ENCODE data around the gene BATF2. TPM values are rescaled to one million over a fixed set of nuclear protein-coding genes. Genes with fewer than 3 reads are reported as not detected.
A peak's percentile ranks its signal among the peaks of the same experiment; 100 is the strongest.

The BATF2 gene
- total and polyA plus RNA-seq, 9 of the 15 experiments (the other 6 are each of a cell fraction or from before 2014, with no cell fraction given), result 1.7 to 8.9 (median 6.4) TPM

DNA sequence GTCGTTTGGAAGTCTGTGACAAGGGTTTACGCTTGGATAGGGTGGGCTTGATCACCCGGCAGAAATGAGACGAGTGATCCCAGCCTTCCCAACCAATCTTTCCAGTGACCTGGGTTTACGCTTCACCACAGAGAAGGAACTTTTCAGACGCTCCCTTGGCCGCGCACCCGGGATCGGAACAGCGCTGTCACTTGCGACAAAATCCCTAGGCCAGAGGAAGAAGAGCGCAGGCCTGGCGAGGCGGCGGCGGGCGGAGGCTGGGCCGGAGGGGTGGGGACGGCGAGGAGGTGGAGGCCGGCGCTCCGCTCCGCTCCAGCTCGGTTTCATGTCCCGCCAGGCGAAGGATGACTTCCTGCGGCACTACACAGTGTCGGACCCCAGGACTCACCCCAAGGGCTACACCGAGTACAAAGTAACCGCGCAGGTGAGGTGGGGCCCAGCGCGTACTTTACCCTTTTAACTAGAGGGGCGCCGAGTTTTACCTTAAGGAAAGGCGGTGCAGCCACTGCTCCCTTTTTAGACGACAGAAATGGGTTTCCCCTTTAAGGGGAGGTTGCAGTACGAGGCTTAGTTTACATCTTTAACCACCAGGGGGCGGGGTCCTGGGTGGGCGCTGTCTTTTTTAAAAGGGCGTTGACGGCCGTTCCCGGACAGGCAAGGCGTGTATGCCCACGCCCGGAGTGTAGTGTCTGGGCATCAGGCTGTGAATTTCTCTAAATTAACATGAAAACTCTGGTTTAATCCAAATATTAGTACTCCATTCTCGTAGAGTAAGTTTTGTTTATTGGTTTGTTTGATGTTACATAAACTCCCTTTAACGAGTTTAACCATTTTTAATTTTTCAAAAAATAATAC lies 30.7 kb upstream of the BATF2 start, which contains the start of gene SNX15 (continued):
- TF ChIP-seq NRF1 (conservative IDR thresholded peaks at IDR 0.05 in 1 of 2, IDR thresholded peaks at IDR 0.05 in 1 of 2) (peak; percentile 85 to 88), NFYB (IDR thresholded peaks at IDR 0.05; ENCODE audit: extremely low read depth, insufficient read length) (no peak), PHF8 (IDR thresholded peaks at IDR 0.05; ENCODE audit: borderline replicate concordance, low read length) (peak; percentile 90), ZNF143 (CRISPR knock-in tag; IDR thresholded peaks at IDR 0.05) (peak; percentile 25; the same call in 1 of the 2 replicates), RCOR1 (IDR thresholded peaks at IDR 0.05; ENCODE audit: borderline replicate concordance in 1 of 2, low read depth in 2 of 2, low read length in 2 of 2) (peak; percentile 9 to 22; a peak in 2 of 4 replicates), SAFB2 (IDR thresholded peaks at IDR 0.05; ENCODE audit: borderline replicate concordance, low read depth, low read length, severe bottlenecking) (no peak), E2F6 (IDR thresholded peaks at IDR 0.05; ENCODE audit: borderline replicate concordance in 1 of 2, extremely low read depth in 1 of 2, insufficient read depth in 1 of 2, insufficient read length in 1 of 2, low read depth in 1 of 2, low read length in 1 of 2, poor library complexity in 1 of 2, severe bottlenecking in 1 of 2) (peak; percentile 86 to 88), FIP1L1 (IDR thresholded peaks at IDR 0.05; ENCODE audit: low read depth, low read length, poor library complexity, severe bottlenecking) (peak; percentile 20), PML (IDR thresholded peaks at IDR 0.05; ENCODE audit: low read length) (0 out of 2 replicates have a peak, but pooled peaks have one; percentile 25), ZNF436 (CRISPR knock-in tag; IDR thresholded peaks at IDR 0.05) (0 out of 2 replicates have a peak, but pooled peaks have one; percentile 34), ETS2 (tag; IDR thresholded peaks at IDR 0.05; ENCODE audit: borderline replicate concordance, poor library complexity, severe bottlenecking) (no peak), CREB1 (IDR thresholded peaks at IDR 0.05) (no peak; the same call in 1 of the 2 replicates), CREB1 (CRISPR knock-in tag; IDR thresholded peaks at IDR 0.05) (peak; percentile 53; the same call in 1 of the 2 replicates), EP400 (IDR thresholded peaks at IDR 0.05) (peak; percentile 75)
- TF ChIP-seq, protein P1, sequence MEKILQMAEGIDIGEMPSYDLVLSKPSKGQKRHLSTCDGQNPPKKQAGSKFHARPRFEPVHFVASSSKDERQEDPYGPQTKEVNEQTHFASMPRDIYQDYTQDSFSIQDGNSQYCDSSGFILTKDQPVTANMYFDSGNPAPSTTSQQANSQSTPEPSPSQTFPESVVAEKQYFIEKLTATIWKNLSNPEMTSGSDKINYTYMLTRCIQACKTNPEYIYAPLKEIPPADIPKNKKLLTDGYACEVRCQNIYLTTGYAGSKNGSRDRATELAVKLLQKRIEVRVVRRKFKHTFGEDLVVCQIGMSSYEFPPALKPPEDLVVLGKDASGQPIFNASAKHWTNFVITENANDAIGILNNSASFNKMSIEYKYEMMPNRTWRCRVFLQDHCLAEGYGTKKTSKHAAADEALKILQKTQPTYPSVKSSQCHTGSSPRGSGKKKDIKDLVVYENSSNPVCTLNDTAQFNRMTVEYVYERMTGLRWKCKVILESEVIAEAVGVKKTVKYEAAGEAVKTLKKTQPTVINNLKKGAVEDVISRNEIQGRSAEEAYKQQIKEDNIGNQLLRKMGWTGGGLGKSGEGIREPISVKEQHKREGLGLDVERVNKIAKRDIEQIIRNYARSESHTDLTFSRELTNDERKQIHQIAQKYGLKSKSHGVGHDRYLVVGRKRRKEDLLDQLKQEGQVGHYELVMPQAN (IDR thresholded peaks at IDR 0.05; ENCODE audit: borderline replicate concordance), result peak; percentile 91
- TF ChIP-seq, protein P2, sequence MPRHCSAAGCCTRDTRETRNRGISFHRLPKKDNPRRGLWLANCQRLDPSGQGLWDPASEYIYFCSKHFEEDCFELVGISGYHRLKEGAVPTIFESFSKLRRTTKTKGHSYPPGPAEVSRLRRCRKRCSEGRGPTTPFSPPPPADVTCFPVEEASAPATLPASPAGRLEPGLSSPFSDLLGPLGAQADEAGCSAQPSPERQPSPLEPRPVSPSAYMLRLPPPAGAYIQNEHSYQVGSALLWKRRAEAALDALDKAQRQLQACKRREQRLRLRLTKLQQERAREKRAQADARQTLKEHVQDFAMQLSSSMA (CRISPR knock-in tag; IDR thresholded peaks at IDR 0.05), result no peak
- TF ChIP-seq, protein P3, sequence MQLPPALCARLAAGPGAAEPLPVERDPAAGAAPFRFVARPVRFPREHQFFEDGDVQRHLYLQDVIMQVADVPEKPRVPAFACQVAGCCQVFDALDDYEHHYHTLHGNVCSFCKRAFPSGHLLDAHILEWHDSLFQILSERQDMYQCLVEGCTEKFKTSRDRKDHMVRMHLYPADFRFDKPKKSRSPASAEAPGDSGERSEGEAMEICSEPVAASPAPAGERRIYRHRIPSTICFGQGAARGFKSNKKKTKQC (CRISPR knock-in tag; IDR thresholded peaks at IDR 0.05), result peak; percentile 96
- TF ChIP-seq, protein P4, sequence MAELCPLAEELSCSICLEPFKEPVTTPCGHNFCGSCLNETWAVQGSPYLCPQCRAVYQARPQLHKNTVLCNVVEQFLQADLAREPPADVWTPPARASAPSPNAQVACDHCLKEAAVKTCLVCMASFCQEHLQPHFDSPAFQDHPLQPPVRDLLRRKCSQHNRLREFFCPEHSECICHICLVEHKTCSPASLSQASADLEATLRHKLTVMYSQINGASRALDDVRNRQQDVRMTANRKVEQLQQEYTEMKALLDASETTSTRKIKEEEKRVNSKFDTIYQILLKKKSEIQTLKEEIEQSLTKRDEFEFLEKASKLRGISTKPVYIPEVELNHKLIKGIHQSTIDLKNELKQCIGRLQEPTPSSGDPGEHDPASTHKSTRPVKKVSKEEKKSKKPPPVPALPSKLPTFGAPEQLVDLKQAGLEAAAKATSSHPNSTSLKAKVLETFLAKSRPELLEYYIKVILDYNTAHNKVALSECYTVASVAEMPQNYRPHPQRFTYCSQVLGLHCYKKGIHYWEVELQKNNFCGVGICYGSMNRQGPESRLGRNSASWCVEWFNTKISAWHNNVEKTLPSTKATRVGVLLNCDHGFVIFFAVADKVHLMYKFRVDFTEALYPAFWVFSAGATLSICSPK (IDR thresholded peaks at IDR 0.05; ENCODE audit: borderline replicate concordance), result peak; percentile 100
